NT2/D1 (cell line): ENCODE data around the gene DNAJC1.

Experiments
- DNase-seq: peaks from one replicate; pipeline ENCODE4 v3.0.0-alpha.2; 2011; ENCODE audit warnings: low read depth, low spot score
- H3K27me3 ChIP-seq: 2 replicates; pipeline ENCODE4 v1.6.0; 2011; ENCODE audit warnings: mild to moderate bottlenecking; ENCODE audit not compliant: insufficient read length, insufficient read depth
- H3K36me3 ChIP-seq: 2 replicates; pipeline ENCODE4 v1.6.1; 2011; ENCODE audit warnings: mild to moderate bottlenecking, low read length, mixed read lengths; ENCODE audit not compliant: insufficient read depth, insufficient read length
- H3K4me1 ChIP-seq: 2 replicates; pipeline ENCODE4 v1.5.1; 2011; ENCODE audit not compliant: insufficient read depth, insufficient read length
- H3K4me3 ChIP-seq: 2 replicates; pipeline ENCODE4 v1.5.1; 2011; ENCODE audit warnings: low read depth; ENCODE audit not compliant: insufficient read length
- H3K9ac ChIP-seq: 2 replicates; pipeline ENCODE4 v1.6.0; 2011; ENCODE audit warnings: low read depth; ENCODE audit not compliant: insufficient read length
- H3K9me3 ChIP-seq: 2 replicates; pipeline ENCODE4 v1.5.1; 2011; ENCODE audit warnings: mild to moderate bottlenecking, low read length; ENCODE audit not compliant: insufficient read depth
- SUZ12 ChIP-seq: IDR thresholded peaks from 2 replicates; pipeline ENCODE4 v1.6.1; 2011; ENCODE audit not compliant: insufficient read length, insufficient read depth; ENCODE audit errors: extremely low read depth
- YY1 ChIP-seq: IDR thresholded peaks from 2 replicates; pipeline ENCODE4 v1.6.1; 2011; ENCODE audit not compliant: insufficient read length, insufficient read depth
- ZNF274 ChIP-seq: IDR thresholded peaks from 2 replicates; pipeline ENCODE4 v1.6.1; 2011; ENCODE audit warnings: mild to moderate bottlenecking, low read depth, low read length

DNAJC1 gene

DNA sequence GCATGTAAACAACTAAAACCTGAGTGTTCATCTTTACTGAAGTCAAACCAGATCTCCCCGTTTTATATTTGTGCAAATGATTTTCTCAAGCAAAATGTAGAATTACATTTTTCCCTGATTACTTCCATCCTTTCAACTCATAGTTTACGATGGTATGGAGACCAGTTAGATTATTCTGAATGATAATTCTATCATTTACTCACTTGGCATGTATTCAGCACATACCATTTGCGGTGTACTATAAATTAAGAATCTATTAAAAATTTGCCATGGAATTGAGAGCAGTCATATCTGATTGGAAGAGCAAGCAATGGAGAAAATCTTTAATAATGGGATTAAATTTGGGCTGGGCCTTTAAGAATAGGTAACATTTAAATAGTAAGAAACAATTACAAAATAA lies 22.4 kb downstream of the DNAJC1 start:
- no peak for DNase-seq
- TF ChIP-seq ZNF274: no peak
- TF ChIP-seq YY1: no peak
- no peak for TF ChIP-seq SUZ12
- Histone ChIP-seq H3K27me3 (no peaks in the 10 kb centered on the region), H3K9ac (no peak overlapping the region), H3K9me3 (peaks cover under 1% of the 10 kb centered on the region; the same call in 1 of the 2 replicates), H3K4me3 (no peak overlapping the region), H3K4me1 (peaks cover 2% of the 10 kb centered on the region), H3K36me3 (no peaks in the 10 kb centered on the region)

DNA sequence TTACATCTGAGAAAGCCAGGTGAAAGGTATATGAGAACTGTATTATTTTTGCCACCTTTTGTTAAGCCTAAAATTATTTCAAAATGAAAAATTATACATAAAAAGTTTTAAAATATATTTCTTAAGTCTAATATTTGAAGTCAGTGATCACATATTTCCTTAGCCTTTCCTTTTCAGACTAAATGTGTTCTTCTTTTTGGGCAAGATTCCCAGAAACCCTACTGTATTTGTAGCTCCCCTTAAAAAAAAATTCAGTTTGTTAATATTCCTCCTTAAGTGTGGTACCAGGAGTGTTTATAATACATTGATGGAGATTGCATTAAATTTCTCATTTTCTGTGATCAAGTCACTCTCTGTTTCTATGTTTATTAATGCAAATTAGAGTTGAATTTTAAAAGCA lies 22.8 kb downstream of the DNAJC1 start:
- H3K9ac ChIP-seq: no peak overlapping the region
- no peak for TF ChIP-seq ZNF274
- DNase-seq: no peak

DNA sequence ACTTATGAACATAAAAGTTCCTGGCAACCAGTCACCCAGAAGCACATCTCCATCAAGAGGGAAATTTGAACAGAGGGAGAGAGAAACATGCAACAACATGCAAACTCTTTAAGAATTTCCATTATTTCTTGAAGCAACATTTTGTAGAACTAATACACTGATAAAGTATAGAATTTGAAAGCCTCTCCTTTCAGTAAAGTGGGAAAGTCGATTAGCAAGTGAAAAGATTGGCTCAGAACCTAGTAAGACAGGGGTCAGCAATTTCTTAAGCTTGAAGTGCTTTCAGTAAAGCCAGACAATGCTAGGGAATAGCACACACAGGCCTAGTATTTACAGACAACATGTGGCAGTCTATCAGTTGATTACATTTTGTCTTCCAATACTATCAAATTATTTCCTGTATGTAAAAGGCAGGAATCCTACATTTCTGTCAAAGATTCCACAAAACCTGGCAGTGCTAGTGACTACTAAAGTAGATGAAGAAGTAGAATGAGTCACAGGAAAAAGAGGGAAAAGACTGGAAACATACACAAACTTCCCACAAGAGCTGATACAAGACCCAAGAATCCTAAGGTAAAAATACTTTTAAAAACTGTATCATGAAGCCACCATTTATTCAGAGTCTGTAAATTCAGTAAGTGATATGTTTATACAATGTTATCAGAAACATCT lies 25.2 kb downstream of the DNAJC1 start:
- Histone ChIP-seq H3K4me3 (no peak overlapping the region), H3K9me3 (no peaks in the 10 kb centered on the region), H3K4me1 (peaks cover 2% of the 10 kb centered on the region), H3K27me3 (no peaks in the 10 kb centered on the region), H3K9ac (no peak overlapping the region), H3K36me3 (no peaks in the 10 kb centered on the region)
- TF ChIP-seq SUZ12 (no peak), YY1 (no peak), ZNF274 (no peak)
- DNase-seq: no peak

More for the DNA sequence above, 22.8 kb downstream of the DNAJC1 start:
- Histone ChIP-seq H3K27me3 (no peaks in the 10 kb centered on the region), H3K4me3 (no peak overlapping the region), H3K36me3 (no peaks in the 10 kb centered on the region), H3K4me1 (peaks cover 2% of the 10 kb centered on the region), H3K9me3 (no peaks in the 10 kb centered on the region)

DNA sequence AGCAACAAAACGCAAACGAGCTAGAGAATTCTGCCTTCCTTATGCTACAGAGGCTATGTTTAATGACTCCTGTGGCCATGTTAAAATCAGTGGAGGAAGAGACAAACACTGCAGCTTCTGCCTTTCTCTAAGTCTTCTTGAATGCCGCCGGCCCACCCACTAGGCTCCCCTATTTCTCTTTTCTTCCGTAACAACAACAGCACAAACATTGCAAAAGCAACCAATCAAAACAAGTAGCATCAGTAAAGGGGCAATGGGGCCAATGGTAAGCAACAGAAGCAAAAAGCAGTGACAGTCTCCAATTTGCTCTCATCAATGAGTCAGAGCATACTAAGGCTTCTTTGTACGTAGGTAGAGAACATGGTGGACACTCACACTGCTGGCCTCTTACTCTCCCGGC lies 26.8 kb downstream of the DNAJC1 start:
- H3K4me3 ChIP-seq: no peak overlapping the region
- no peaks in the 10 kb centered on the region for H3K27me3 ChIP-seq
- H3K9ac ChIP-seq: no peak overlapping the region
- no peaks in the 10 kb centered on the region for H3K9me3 ChIP-seq
- no peak for DNase-seq
- H3K4me1 ChIP-seq: peaks cover 2% of the 10 kb centered on the region
- TF ChIP-seq YY1 (no peak), ZNF274 (no peak), SUZ12 (no peak)
- no peaks in the 10 kb centered on the region for H3K36me3 ChIP-seq

- Histone ChIP-seq H3K36me3 (no peaks in the 10 kb centered on the region), H3K9ac (no peak overlapping the region), H3K4me3 (no peak overlapping the region), H3K4me1 (peaks cover 2% of the 10 kb centered on the region), H3K9me3 (no peaks in the 10 kb centered on the region), H3K27me3 (no peaks in the 10 kb centered on the region)
- TF ChIP-seq SUZ12 (no peak), YY1 (no peak), ZNF274 (no peak)
- DNase-seq: no peak
Measured at GRCh38 chr10:21976280-21976679, 27.2 kb downstream of the DNAJC1 start.

DNA sequence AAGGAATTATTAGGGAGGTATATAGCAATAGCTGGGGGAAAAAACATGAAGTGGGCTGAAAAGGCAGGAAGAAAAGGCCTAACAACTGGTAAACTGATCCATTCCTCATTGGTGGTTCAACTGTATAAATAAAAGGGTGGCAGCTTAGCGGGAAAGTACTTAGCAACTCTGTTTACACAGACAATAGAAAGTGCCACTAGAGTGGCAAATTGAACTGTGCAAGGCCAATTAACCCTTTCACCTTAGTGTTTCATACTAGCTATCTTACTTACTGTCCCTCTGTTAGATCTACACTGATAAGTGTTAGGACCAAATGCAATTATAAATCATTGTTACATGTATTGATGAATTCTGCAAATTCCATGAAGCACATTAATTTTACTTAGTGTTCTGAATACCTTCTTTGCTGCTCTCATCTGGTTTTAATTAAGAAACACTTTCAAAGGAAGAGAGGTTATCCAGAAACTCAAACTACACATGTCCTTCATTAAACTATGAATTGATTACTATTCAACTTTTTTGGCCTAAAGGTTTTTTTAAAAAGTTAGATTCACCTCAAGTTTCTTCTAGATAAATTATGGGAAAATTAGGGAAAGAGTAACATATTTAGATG lies 28.0 kb downstream of the DNAJC1 start:
- H3K9me3 ChIP-seq: no peaks in the 10 kb centered on the region
- H3K4me3 ChIP-seq: no peak overlapping the region
- no peak overlapping the region for H3K9ac ChIP-seq
- DNase-seq: no peak
- no peaks in the 10 kb centered on the region for H3K36me3 ChIP-seq
- TF ChIP-seq YY1: no peak
- no peak for TF ChIP-seq ZNF274
- TF ChIP-seq SUZ12: no peak
- H3K27me3 ChIP-seq: no peaks in the 10 kb centered on the region
- H3K4me1 ChIP-seq: peaks cover 2% of the 10 kb centered on the region

DNA sequence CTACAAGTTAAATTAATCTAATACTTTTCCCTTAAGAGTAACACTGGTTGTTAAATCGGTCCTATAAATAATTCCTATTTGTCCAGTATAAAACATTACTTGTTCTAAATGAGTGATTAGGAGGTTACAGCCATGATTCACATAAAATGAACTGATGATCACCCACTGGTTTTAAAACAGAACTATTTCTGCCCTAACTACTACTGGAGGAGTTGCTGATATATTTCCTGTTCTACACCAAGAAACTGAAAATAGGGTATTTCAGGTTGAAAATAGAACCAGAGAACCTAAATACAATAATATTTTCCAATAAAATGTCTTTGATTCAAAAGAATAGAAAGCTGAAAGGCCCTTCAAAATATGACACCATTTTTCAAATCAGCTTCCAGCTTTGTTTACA lies 30.9 kb downstream of the DNAJC1 start:
- H3K4me3 ChIP-seq: no peak overlapping the region
- no peak for TF ChIP-seq SUZ12
- no peak for TF ChIP-seq YY1
- no peak for TF ChIP-seq ZNF274
- peaks cover 2% of the 10 kb centered on the region for H3K4me1 ChIP-seq
- no peak for DNase-seq
- H3K27me3 ChIP-seq: no peaks in the 10 kb centered on the region
- no peaks in the 10 kb centered on the region for H3K36me3 ChIP-seq
- H3K9ac ChIP-seq: no peak overlapping the region
- H3K9me3 ChIP-seq: no peaks in the 10 kb centered on the region
